Fibroblast of the aortic adventitia (primary cell): Measurements from ENCODE around the gene ACSBG1. TPM values are rescaled to one million over a fixed set of nuclear protein-coding genes. Genes with fewer than 3 reads are reported as not detected.

Experiments used
- DNase-seq: peaks from one replicate; pipeline ENCODE4 v3.0.0-alpha.2; 2010; ENCODE audit warnings: low read depth
- H3K4me3 ChIP-seq: 2 replicates; pipeline ENCODE4 v1.5.1; 2011; ENCODE audit warnings: low read depth, mild to moderate bottlenecking, control low read depth, low read length, moderate library complexity
- CTCF ChIP-seq: IDR thresholded peaks from 2 replicates; pipeline ENCODE4 v1.5.1; 2011; ENCODE audit warnings: mild to moderate bottlenecking, low read length, control low read depth, inconsistent platforms; ENCODE audit not compliant: insufficient read depth
- total RNA-seq: library from RNA; depleted of rRNA; stranded (reverse); fragments of >200 nt; gene quantifications from 2 replicates; pipeline ENCODE4 v1.2.3, GENCODE V29; 2012; ENCODE audit warnings: low replicate concordance

The ACSBG1 gene
- total RNA-seq, 1 donor, result under 0.01 TPM

- TF ChIP-seq CTCF, result no peak
- no peak for DNase-seq
- no peak overlapping the region for H3K4me3 ChIP-seq
Measured at GRCh38 chr15:78125267-78125666, 109.1 kb downstream of the ACSBG1 start.

- no peak overlapping the region for H3K4me3 ChIP-seq
- no peak for DNase-seq
- no peak for TF ChIP-seq CTCF
Measured at GRCh38 chr15:78120523-78120922, 113.8 kb downstream of the ACSBG1 start.

Other genes starting within 250 kb of the ACSBG1 start
- gene TBC1D2B, start 156.9 kb downstream of the ACSBG1 start, total RNA-seq, result 28.9 and 51.5 TPM in 2 replicates
- not detected in 2 replicates for gene SH2D7, start 142.0 kb downstream of the ACSBG1 start, total RNA-seq
- 2.3 and 4.3 TPM in 2 replicates for gene CIB2, start 103.1 kb downstream of the ACSBG1 start, total RNA-seq
- gene IDH3A, start 85.2 kb downstream of the ACSBG1 start, total RNA-seq, result 53.8 and 60.8 TPM in 2 replicates
- 0.65 and 2.3 TPM in 2 replicates for gene DNAJA4, start 30.0 kb upstream of the ACSBG1 start, total RNA-seq
- gene SKIC8, start 65.0 kb upstream of the ACSBG1 start, total RNA-seq, result 56.7 and 62.1 TPM in 2 replicates
- not detected in 2 replicates for gene CRABP1, start 105.8 kb upstream of the ACSBG1 start, total RNA-seq
- 25.1 and 28.1 TPM in 2 replicates for gene IREB2, start 203.7 kb upstream of the ACSBG1 start, total RNA-seq